ENCODE data around the gene DIDO1. TPM values are rescaled to one million over a fixed set of nuclear protein-coding genes. Genes with fewer than 3 reads are reported as not detected.

Gene DIDO1
- total RNA-seq, 4 donors from 2014 or later = 38.2 to 68.8 (median 46.6) TPM

- TF ChIP-seq CTCF (IDR thresholded peaks at IDR 0.05; ENCODE audit: low read depth) = no peak
Observed at GRCh38 chr20:62849431-62849830, 76.9 kb downstream of the DIDO1 start.

GRCh38 chr20:62846166-62846890 lies 80.0 kb downstream of the DIDO1 start:
- TF ChIP-seq CTCF (IDR thresholded peaks at IDR 0.05; ENCODE audit: low read depth) = no peak

- TF ChIP-seq CTCF (IDR thresholded peaks at IDR 0.05; ENCODE audit: low read depth) = no peak
Observed at GRCh38 chr20:62845416-62846160, 80.7 kb downstream of the DIDO1 start.

- TF ChIP-seq CTCF (IDR thresholded peaks at IDR 0.05; ENCODE audit: low read depth) = no peak
Observed at GRCh38 chr20:62844182-62844581, 82.1 kb downstream of the DIDO1 start.

GRCh38 chr20:62843656-62844055 lies 82.6 kb downstream of the DIDO1 start:
- no peak for TF ChIP-seq CTCF (IDR thresholded peaks at IDR 0.05; ENCODE audit: low read depth)

- TF ChIP-seq CTCF (IDR thresholded peaks at IDR 0.05; ENCODE audit: low read depth) = no peak
Observed at GRCh38 chr20:62841705-62842212, 84.5 kb downstream of the DIDO1 start.

Data from subcutaneous adipose tissue (tissue), 4 donors.